ENCODE results near the gene CLEC18C. TPM values are rescaled to one million over a fixed set of nuclear protein-coding genes. Genes with fewer than 3 reads are reported as not detected.

The CLEC18C gene
- total RNA-seq, result not detected in 2 replicates

GRCh38 chr16:70173212-70173837, at the start of gene CLEC18C:
Gene CLEC18C, plus strand, starts transcription at chr16:70173787. Its CDS starts 492 bp downstream, at chr16:70174279.

Small RNA genes within 50 kb of the gene (small RNA-seq; reads per million reads assigned to genes)
- not detected for gene AC009060.2

Other genes with a start within 250 kb of the CLEC18C start
- gene CLEC18A, start 222.5 kb upstream of the CLEC18C start, total RNA-seq, result 0.57 and 0.98 TPM in 2 replicates
- 39.5 and 40.0 TPM in 2 replicates for gene PDPR, start 59.5 kb upstream of the CLEC18C start, total RNA-seq
- gene EXOSC6, start 78.2 kb downstream of the CLEC18C start, total RNA-seq, result 39.6 and 39.8 TPM in 2 replicates
- gene AARS1, start 115.7 kb downstream of the CLEC18C start, total RNA-seq, result 56.8 and 67.6 TPM in 2 replicates
- gene DDX19B, start 125.4 kb downstream of the CLEC18C start, total RNA-seq, result 35.8 and 47.7 TPM in 2 replicates
- gene DDX19A, start 173.1 kb downstream of the CLEC18C start, total RNA-seq, result 41.8 and 46.9 TPM in 2 replicates